Aorta (tissue), 5 donors: ENCODE results near the gene TMEM164. TPM values are rescaled to one million over a fixed set of nuclear protein-coding genes. Genes with fewer than 3 reads are reported as not detected.

Experiments
- ATAC-seq: fragments of 200-7000 bp; cut with Tn5 transposase; one replicate; pipeline ENCODE4 v1.9.1; 2022; ENCODE audit warnings: moderate library complexity; ENCODE audit not compliant: low FRiP score
- DNase-seq, 2 donors: peaks; one replicate each; pipeline ENCODE4 v3.0.0-alpha.2; 2020
- H3K27ac ChIP-seq, 2 donors: one replicate each; pipeline ENCODE4 v1.5.1; 2013; ENCODE audit warnings: low read length in 2 of 2, mild to moderate bottlenecking in 2 of 2, moderate library complexity in 2 of 2, control low read depth in 1 of 2, inconsistent platforms in 1 of 2, low read depth in 1 of 2
- H3K27me3 ChIP-seq, 2 donors: one replicate each; pipeline ENCODE4 v1.6.1; 2013; ENCODE audit warnings: control low read depth in 1 of 2, low read length in 1 of 2, mild to moderate bottlenecking in 1 of 2, moderate library complexity in 1 of 2; ENCODE audit not compliant: insufficient read depth in 2 of 2, control insufficient read depth in 1 of 2
- H3K36me3 ChIP-seq, 2 donors: one replicate each; pipeline ENCODE4 v1.6.1; 2013; ENCODE audit warnings: control low read depth in 1 of 2, low read length in 1 of 2, mild to moderate bottlenecking in 1 of 2; ENCODE audit not compliant: insufficient read depth in 2 of 2, control insufficient read depth in 1 of 2
- H3K4me1 ChIP-seq, 2 donors: one replicate each; pipeline ENCODE4 v1.6.1; 2013; ENCODE audit warnings: low read length in 2 of 2, control low read depth in 1 of 2, mild to moderate bottlenecking in 1 of 2, moderate library complexity in 1 of 2; ENCODE audit not compliant: insufficient read depth in 2 of 2, control insufficient read depth in 1 of 2
- H3K4me3 ChIP-seq, 2 donors: one replicate each; pipeline ENCODE4 v1.5.1; 2013; ENCODE audit warnings: low read length in 2 of 2, control low read depth in 1 of 2, mild to moderate bottlenecking in 1 of 2
- H3K9me3 ChIP-seq: one replicate; pipeline ENCODE4 v1.6.1; 2013; ENCODE audit warnings: mild to moderate bottlenecking, low read length; ENCODE audit not compliant: control insufficient read depth
- WGBS, 2 donors: extraction: QIAGEN DNeasy Blood & Tissue Kit; methylation state at CpG; one replicate each; pipeline ENCODE4 v1.1.7; 2013; 5-methylcytosine and 5-hydroxymethylcytosine counted together
- intact Hi-C, 2 donors: fragments of 100-400 bp; cut with DNase I; formaldehyde crosslinking; loops; one replicate each; pipeline versions ENCODE4 v1.14.2 to v1.15.0; 2022
- polyA plus RNA-seq, 2 donors: library from polyadenylated mRNA; stranded (reverse); fragments of 200-250 nt; gene quantifications; one replicate each; pipeline ENCODE4 v1.2.3, GENCODE V29; 2013
- total RNA-seq, 2 donors: library from RNA; stranded (reverse); fragmentation: NEBNext Ultra II Directional; extraction: Animal tissue kit (Norgen Biotek cat#: 25700); gene quantifications; one replicate each; pipeline ENCODE4 v1.2.1, GENCODE V29; 2021
- donor health status: healthy with polysubstance abuse.
- donor health status: Bipolar disorder and iron deficiency.
- donor health status: DM: no; HTN: no; CAD: no.
- donor health status: DM: no; HTN: no; CAD: no.
- donor health status: DM: yes; HTN: yes; CAD: no.

The TMEM164 gene
- total and polyA plus RNA-seq, 4 donors = 7.8 to 18.3 (median 11.2) TPM

GRCh38 chrX:110175146-110175545 lies 172.2 kb downstream of the TMEM164 start:
- 80 to 88% methylated on average over 4 of the region's 4 CpGs for WGBS, 2 donors
- no peaks in the 10 kb centered on the region for H3K4me1 ChIP-seq
- ATAC-seq (no peak), DNase-seq (no peak)
- H3K27me3 ChIP-seq = no peaks in the 10 kb centered on the region
- no peak overlapping the region for H3K4me3 ChIP-seq
- H3K27ac ChIP-seq = no peak overlapping the region
- no peaks in the 10 kb centered on the region for H3K9me3 ChIP-seq
- intact Hi-C loops = no loop called here
- no peaks in the 10 kb centered on the region for H3K36me3 ChIP-seq

GRCh38 chrX:110175696-110176095 lies 172.8 kb downstream of the TMEM164 start:
- WGBS, 2 donors = 58 to 73% methylated on average over 3 of the region's 3 CpGs
- intact Hi-C loops = no loop called here
- Histone ChIP-seq H3K9me3 (no peaks in the 10 kb centered on the region), H3K36me3 (no peaks in the 10 kb centered on the region), H3K4me1 (no peaks in the 10 kb centered on the region), H3K4me3 (no peak overlapping the region), H3K27me3 (no peaks in the 10 kb centered on the region), H3K27ac (no peak overlapping the region)
- ATAC-seq = no peak
- DNase-seq = no peak

GRCh38 chrX:110178179-110178865 lies 175.4 kb downstream of the TMEM164 start:
- WGBS, 2 donors = 81 to 98% methylated on average over 5 of the region's 5 CpGs
- DNase-seq = no peak
- H3K9me3 ChIP-seq = no peaks in the 10 kb centered on the region

GRCh38 chrX:110180176-110180927 lies 177.4 kb downstream of the TMEM164 start:
- no peak for DNase-seq
- WGBS, 2 donors = 56 to 76% methylated on average over 5 of the region's 5 CpGs

More at GRCh38 chrX:110178179-110178865, 175.4 kb downstream of the TMEM164 start:
- H3K36me3 ChIP-seq = no peaks in the 10 kb centered on the region
- H3K4me1 ChIP-seq = no peaks in the 10 kb centered on the region
- ATAC-seq = no peak
- intact Hi-C loops = no loop called here
- no peak overlapping the region for H3K27ac ChIP-seq
- no peak overlapping the region for H3K4me3 ChIP-seq
- H3K27me3 ChIP-seq = no peaks in the 10 kb centered on the region

GRCh38 chrX:110180928-110181310 lies 178.0 kb downstream of the TMEM164 start:
- WGBS, 2 donors = 36 to 41% methylated on average over 6 of the region's 6 CpGs
- no peak for ATAC-seq

More at GRCh38 chrX:110180176-110180927, 177.4 kb downstream of the TMEM164 start:
- Histone ChIP-seq H3K36me3 (no peaks in the 10 kb centered on the region), H3K4me1 (no peaks in the 10 kb centered on the region), H3K27ac (no peak overlapping the region), H3K27me3 (no peaks in the 10 kb centered on the region), H3K4me3 (no peak overlapping the region), H3K9me3 (no peaks in the 10 kb centered on the region)
- intact Hi-C loops = no loop called here
- peak; percentile 44 for ATAC-seq

GRCh38 chrX:110181459-110182137 lies 178.7 kb downstream of the TMEM164 start:
- WGBS, 2 donors = 72 to 89% methylated on average over 2 of the region's 2 CpGs
- Histone ChIP-seq H3K36me3 (no peaks in the 10 kb centered on the region), H3K4me1 (no peaks in the 10 kb centered on the region), H3K9me3 (no peaks in the 10 kb centered on the region), H3K27ac (no peak overlapping the region), H3K4me3 (no peak overlapping the region), H3K27me3 (no peaks in the 10 kb centered on the region)
- intact Hi-C loops = no loop called here
- ATAC-seq (no peak), DNase-seq (no peak)

More at GRCh38 chrX:110180928-110181310, 178.0 kb downstream of the TMEM164 start:
- Histone ChIP-seq H3K4me3 (no peak overlapping the region), H3K27me3 (no peaks in the 10 kb centered on the region), H3K36me3 (no peaks in the 10 kb centered on the region), H3K9me3 (no peaks in the 10 kb centered on the region), H3K27ac (no peak overlapping the region), H3K4me1 (no peaks in the 10 kb centered on the region)
- DNase-seq = no peak
- intact Hi-C loops = no loop called here

- intact Hi-C loops = no loop called here
- H3K9me3 ChIP-seq = no peaks in the 10 kb centered on the region
- H3K4me1 ChIP-seq = no peaks in the 10 kb centered on the region
- H3K27ac ChIP-seq = no peak overlapping the region
- WGBS, 2 donors = 43 to 52% methylated on average over 1 of the region's 1 CpG
- DNase-seq = no peak
- no peak for ATAC-seq
- no peak overlapping the region for H3K4me3 ChIP-seq
- H3K36me3 ChIP-seq = no peaks in the 10 kb centered on the region
- no peaks in the 10 kb centered on the region for H3K27me3 ChIP-seq
Measured at GRCh38 chrX:110182362-110182761, 179.4 kb downstream of the TMEM164 start.

- Histone ChIP-seq H3K9me3 (no peaks in the 10 kb centered on the region), H3K27me3 (no peaks in the 10 kb centered on the region), H3K4me1 (no peaks in the 10 kb centered on the region), H3K4me3 (no peak overlapping the region), H3K36me3 (no peaks in the 10 kb centered on the region), H3K27ac (no peak overlapping the region)
- WGBS, 2 donors = 62 to 94% methylated on average over 6 of the region's 6 CpGs
- intact Hi-C loops = no loop called here
- DNase-seq = no peak
- ATAC-seq = no peak
Measured at GRCh38 chrX:110182865-110183264, 180.0 kb downstream of the TMEM164 start.
